OCI-LY1 (cell line): ENCODE data around the gene PCNX3.

ENCODE experiments used
- CTCF ChIP-seq: fragments of 200-600 bp; sonication (generic), shearing (Covaris generic); IDR thresholded peaks from 2 replicates; pipeline ENCODE4 v1.5.1; 2017; ENCODE audit warnings: mild to moderate bottlenecking, antibody characterized with exemption, low read length, moderate library complexity, mixed read lengths
- EZH2 ChIP-seq: fragments of 200-600 bp; sonication (generic), shearing (Covaris generic); IDR thresholded peaks from 2 replicates; pipeline ENCODE4 v1.8.0; 2017; ENCODE audit warnings: borderline replicate concordance, mixed run types, mild to moderate bottlenecking, antibody characterized with exemption, low read length, moderate library complexity, mixed read lengths

DNA sequence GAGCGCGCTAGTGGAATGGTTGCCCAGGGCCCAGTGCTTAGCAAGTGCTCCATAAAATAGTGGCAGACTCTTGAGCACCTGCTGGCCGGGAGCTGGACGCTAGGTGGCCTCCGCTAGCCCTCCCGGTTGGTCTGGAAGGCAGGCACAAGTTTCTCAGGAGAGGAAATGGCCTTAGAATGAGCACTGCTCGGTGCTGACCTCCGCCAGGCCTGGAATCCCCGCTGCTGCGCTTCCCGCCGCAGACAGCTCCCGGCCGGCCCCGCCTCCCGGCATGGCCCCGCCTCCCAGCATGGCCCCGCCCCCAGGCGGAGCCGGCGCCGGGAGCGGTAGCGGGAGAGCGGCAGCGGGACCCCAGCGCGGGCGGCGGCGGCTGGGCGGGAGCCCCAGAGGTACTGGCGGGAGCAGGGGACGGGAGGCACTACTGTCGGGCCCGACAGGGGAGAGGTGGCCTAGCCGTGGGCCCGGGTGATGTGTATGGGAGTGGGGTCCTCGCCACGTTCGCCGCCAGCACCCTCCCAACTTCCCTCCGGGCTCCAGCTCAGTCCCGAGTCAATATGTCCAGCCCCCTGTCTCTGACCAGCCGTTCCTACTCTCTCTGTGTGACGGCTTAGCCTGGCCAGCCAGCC lies 22.3 kb downstream of the PCNX3 start, which contains the start of gene SIPA1:
- TF ChIP-seq CTCF: peak; percentile 15; the same call in 1 of the 2 replicates
- TF ChIP-seq EZH2: no peak
